A673 (cell line): ENCODE data around the gene HDGF.

Source experiments
- CTCF ChIP-seq: fragments of 300-800, 200-600 bp; sonication (generic); conservative IDR thresholded peaks from 2 replicates; pipeline ENCODE4 v1.5.1; 2017; ENCODE audit warnings: low read depth, mild to moderate bottlenecking, antibody characterized with exemption, low read length, moderate library complexity, mixed read lengths
- EZH2 ChIP-seq: fragments of 200-600 bp; sonication (generic); IDR thresholded peaks from 2 replicates; pipeline ENCODE4 v1.6.1; 2017; ENCODE audit warnings: borderline replicate concordance, low read depth, mild to moderate bottlenecking, mixed read lengths, antibody characterized with exemption, low read length; ENCODE audit not compliant: poor library complexity, severe bottlenecking

DNA sequence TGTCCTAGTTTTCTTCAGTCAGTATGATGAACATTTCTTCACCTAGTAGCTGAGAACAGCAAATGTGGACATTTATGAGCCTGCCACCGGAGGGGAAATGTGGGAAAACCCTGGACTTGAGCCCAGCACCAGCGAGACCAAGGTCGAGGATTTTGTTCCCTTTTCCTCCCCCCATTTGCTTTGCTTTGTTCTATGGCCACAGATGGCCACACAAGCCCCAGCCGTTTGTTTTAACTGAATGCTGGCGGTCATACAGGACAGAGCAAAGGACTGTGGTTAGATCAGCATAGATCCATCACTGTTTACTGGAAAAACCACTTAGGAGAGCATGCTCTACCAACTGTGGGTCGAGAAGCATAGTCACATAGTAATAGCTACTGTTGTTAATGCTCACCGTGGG is 44.3 kb upstream of the HDGF start:
- TF ChIP-seq CTCF: no peak
- no peak for TF ChIP-seq EZH2
